OCI-LY1 (cell line): ENCODE data around the gene RIN1.

Experiments used
- EZH2 ChIP-seq: fragments of 200-600 bp; sonication (generic), shearing (Covaris generic); IDR thresholded peaks from 2 replicates; pipeline ENCODE4 v1.8.0; 2017; ENCODE audit warnings: borderline replicate concordance, mixed run types, mild to moderate bottlenecking, antibody characterized with exemption, low read length, moderate library complexity, mixed read lengths
- TF ChIP-seq, protein P1 (sequence below): fragments of 200-600 bp; sonication (generic), shearing (Covaris generic); IDR thresholded peaks from 2 replicates; pipeline ENCODE4 v1.5.1; 2017; ENCODE audit warnings: mild to moderate bottlenecking, antibody characterized with exemption, low read length, moderate library complexity, mixed read lengths

DNA sequence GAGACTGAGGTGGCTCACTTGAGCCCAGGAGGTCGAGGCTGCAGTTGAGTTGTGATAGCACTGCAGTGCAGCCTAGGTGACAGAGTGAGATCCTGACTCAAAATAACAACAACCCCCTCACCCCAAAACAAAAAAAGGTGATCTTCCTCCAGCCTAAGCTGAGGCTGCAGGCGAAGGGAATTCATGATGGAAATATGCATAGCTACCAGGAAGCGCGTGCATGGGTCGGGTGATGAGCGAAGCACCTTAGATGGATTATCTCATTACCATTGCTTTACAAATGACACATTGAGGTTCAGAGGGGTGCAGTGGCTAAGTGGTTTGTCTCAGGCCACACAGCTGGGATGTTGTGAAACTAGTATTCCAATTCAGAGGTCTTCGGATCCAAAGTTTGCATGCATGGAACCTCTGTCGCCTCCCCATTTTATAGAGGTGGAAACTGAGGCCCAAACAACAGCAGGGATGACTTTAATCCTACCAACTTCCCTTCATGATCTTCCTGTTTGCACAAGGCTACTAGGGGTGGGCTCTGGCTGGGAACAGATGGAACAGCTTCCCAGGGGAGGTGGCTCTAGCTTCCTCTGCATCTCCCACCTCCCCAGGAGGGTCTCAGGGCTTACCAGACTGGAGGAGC is 30.7 kb upstream of the RIN1 start:
- TF ChIP-seq, protein P1, sequence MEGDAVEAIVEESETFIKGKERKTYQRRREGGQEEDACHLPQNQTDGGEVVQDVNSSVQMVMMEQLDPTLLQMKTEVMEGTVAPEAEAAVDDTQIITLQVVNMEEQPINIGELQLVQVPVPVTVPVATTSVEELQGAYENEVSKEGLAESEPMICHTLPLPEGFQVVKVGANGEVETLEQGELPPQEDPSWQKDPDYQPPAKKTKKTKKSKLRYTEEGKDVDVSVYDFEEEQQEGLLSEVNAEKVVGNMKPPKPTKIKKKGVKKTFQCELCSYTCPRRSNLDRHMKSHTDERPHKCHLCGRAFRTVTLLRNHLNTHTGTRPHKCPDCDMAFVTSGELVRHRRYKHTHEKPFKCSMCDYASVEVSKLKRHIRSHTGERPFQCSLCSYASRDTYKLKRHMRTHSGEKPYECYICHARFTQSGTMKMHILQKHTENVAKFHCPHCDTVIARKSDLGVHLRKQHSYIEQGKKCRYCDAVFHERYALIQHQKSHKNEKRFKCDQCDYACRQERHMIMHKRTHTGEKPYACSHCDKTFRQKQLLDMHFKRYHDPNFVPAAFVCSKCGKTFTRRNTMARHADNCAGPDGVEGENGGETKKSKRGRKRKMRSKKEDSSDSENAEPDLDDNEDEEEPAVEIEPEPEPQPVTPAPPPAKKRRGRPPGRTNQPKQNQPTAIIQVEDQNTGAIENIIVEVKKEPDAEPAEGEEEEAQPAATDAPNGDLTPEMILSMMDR: no peak
- no peak for TF ChIP-seq EZH2
